PFSK-1 (cell line): Measurements from ENCODE around the gene MITF.

Experiments
- FOXP2 ChIP-seq: optimal IDR thresholded peaks from 2 replicates; pipeline ENCODE3; 2011; ENCODE audit warnings: borderline replicate concordance, control low read depth, inconsistent platforms; ENCODE audit not compliant: insufficient read depth; ENCODE audit errors: extremely low read length, extremely low read depth
- POLR2AphosphoS5 ChIP-seq: IDR thresholded peaks from 2 replicates; pipeline ENCODE4 v1.6.1; 2012; ENCODE audit warnings: low read depth, mild to moderate bottlenecking, control low read depth, low read length, moderate library complexity
- SIN3A ChIP-seq: IDR thresholded peaks from 2 replicates; pipeline ENCODE4 v1.6.1; 2012; ENCODE audit warnings: mild to moderate bottlenecking, low read length, moderate library complexity, borderline replicate concordance; ENCODE audit not compliant: insufficient read depth
- TAF1 ChIP-seq: IDR thresholded peaks from 2 replicates; pipeline ENCODE4 v1.6.1; 2012; ENCODE audit warnings: low read length, control low read depth, borderline replicate concordance; ENCODE audit not compliant: insufficient read depth
- TF ChIP-seq, protein P1 (sequence below), 2 experiments: IDR thresholded peaks; 2 replicates each; pipeline versions ENCODE4 v1.6.1 to v1.8.0; 2011 to 2012; ENCODE audit warnings: low read depth in 2 of 2, low read length in 2 of 2, control low read depth in 1 of 2, inconsistent platforms in 1 of 2, mild to moderate bottlenecking in 1 of 2, moderate library complexity in 1 of 2; ENCODE audit not compliant: insufficient read depth in 1 of 2

DNA sequence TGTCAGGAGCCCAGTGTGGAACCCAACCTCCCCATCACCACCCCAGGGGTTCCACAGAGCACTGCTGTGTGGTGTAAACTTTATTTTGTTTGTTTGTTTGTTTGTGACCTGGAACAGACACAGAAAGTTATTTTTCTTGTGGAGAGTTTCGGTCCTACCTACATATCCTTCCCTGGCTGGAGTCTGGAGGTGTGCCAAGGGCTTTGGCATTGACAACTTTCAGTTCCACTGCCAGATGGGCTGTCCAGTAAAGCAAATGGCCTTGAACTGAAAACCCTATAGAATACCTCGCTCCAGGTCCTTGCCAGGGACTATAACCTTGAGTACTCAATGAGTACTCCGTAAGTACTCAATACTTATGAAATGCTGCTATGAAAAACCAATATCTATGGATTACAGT lies 103.5 kb downstream of the MITF start:
- TF ChIP-seq, protein P1, sequence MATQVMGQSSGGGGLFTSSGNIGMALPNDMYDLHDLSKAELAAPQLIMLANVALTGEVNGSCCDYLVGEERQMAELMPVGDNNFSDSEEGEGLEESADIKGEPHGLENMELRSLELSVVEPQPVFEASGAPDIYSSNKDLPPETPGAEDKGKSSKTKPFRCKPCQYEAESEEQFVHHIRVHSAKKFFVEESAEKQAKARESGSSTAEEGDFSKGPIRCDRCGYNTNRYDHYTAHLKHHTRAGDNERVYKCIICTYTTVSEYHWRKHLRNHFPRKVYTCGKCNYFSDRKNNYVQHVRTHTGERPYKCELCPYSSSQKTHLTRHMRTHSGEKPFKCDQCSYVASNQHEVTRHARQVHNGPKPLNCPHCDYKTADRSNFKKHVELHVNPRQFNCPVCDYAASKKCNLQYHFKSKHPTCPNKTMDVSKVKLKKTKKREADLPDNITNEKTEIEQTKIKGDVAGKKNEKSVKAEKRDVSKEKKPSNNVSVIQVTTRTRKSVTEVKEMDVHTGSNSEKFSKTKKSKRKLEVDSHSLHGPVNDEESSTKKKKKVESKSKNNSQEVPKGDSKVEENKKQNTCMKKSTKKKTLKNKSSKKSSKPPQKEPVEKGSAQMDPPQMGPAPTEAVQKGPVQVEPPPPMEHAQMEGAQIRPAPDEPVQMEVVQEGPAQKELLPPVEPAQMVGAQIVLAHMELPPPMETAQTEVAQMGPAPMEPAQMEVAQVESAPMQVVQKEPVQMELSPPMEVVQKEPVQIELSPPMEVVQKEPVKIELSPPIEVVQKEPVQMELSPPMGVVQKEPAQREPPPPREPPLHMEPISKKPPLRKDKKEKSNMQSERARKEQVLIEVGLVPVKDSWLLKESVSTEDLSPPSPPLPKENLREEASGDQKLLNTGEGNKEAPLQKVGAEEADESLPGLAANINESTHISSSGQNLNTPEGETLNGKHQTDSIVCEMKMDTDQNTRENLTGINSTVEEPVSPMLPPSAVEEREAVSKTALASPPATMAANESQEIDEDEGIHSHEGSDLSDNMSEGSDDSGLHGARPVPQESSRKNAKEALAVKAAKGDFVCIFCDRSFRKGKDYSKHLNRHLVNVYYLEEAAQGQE (IDR thresholded peaks at IDR 0.05; ENCODE audit: insufficient read depth in 1 of 2, low read depth in 2 of 2, low read length in 2 of 2) = no peak
- TF ChIP-seq TAF1 (no peak), POLR2AphosphoS5 (no peak), SIN3A (no peak), FOXP2 (no peak)
